HEK293T (cell line): Measurements from ENCODE around the gene MYLK.

Experiments used
- ARNT ChIP-seq: fragments of 450-650 bp; IDR thresholded peaks from 2 replicates; pipeline ENCODE4 v1.6.1; 2017; ENCODE audit warnings: mild to moderate bottlenecking
- BHLHE40 ChIP-seq: fragments of 450-650 bp; IDR thresholded peaks from 2 replicates; pipeline ENCODE4 v1.6.1; 2016; ENCODE audit warnings: mild to moderate bottlenecking, moderate library complexity, borderline replicate concordance
- ELF4 ChIP-seq: fragments of 450-650 bp; IDR thresholded peaks from 2 replicates; pipeline ENCODE4 v1.6.1; 2017; ENCODE audit warnings: antibody characterized with exemption
- FOXA1 ChIP-seq: fragments of 450-650 bp; IDR thresholded peaks from 2 replicates; pipeline ENCODE4 v1.6.1; 2016; ENCODE audit warnings: mild to moderate bottlenecking
- FOXK2 ChIP-seq: fragments of 450-650 bp; IDR thresholded peaks from 2 replicates; pipeline ENCODE4 v1.6.1; 2016; ENCODE audit warnings: mild to moderate bottlenecking
- FOXM1 ChIP-seq: fragments of 450-650 bp; IDR thresholded peaks from 2 replicates; pipeline ENCODE4 v1.6.1; 2017; ENCODE audit warnings: mild to moderate bottlenecking, borderline replicate concordance
- HDGF ChIP-seq: fragments of 450-650 bp; IDR thresholded peaks from 2 replicates; pipeline ENCODE4 v1.6.1; 2017; ENCODE audit warnings: antibody characterized with exemption, borderline replicate concordance
- L3MBTL2 ChIP-seq: fragments of 450-650 bp; conservative IDR thresholded peaks from 2 replicates; pipeline ENCODE4 v1.6.1; 2016; ENCODE audit warnings: mild to moderate bottlenecking
- SP1 ChIP-seq: fragments of 450-650 bp; IDR thresholded peaks from 2 replicates; pipeline ENCODE4 v1.6.1; 2017
- SUZ12 ChIP-seq: fragments of 450-650 bp; IDR thresholded peaks from 2 replicates; pipeline ENCODE4 v1.6.1; 2016; ENCODE audit warnings: mild to moderate bottlenecking
- TARDBP ChIP-seq: fragments of 450-650 bp; IDR thresholded peaks from 2 replicates; pipeline ENCODE4 v1.6.1; 2016
- TF ChIP-seq, protein P1 (sequence below): fragments of 450-650 bp; IDR thresholded peaks from 2 replicates; pipeline ENCODE4 v1.6.1; 2016

DNA sequence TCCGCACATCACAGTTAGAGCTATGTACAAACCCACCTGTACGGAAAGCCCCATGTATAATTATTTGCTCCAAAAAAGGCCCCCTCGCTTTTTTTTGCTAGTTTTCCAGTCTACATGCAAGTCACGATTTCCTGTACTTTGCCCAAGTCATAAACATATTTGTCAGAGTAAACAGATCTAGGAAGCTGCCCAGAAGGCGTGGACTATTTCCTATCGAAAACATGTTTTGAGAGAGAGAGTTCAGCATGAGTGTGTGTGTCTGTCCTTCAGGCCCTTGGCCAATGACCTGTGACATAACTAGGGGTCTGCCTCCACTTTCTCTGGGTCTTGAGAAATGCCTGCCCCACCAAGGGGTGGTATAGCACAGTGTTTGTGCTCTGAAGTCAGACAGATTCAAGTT is 226.6 kb downstream of the MYLK start:
- TF ChIP-seq HDGF (no peak), SUZ12 (no peak), SP1 (no peak), FOXM1 (no peak), ARNT (no peak), BHLHE40 (no peak), L3MBTL2 (no peak), FOXK2 (no peak), TARDBP (no peak), FOXA1 (no peak), ELF4 (no peak)
- TF ChIP-seq, protein P1, sequence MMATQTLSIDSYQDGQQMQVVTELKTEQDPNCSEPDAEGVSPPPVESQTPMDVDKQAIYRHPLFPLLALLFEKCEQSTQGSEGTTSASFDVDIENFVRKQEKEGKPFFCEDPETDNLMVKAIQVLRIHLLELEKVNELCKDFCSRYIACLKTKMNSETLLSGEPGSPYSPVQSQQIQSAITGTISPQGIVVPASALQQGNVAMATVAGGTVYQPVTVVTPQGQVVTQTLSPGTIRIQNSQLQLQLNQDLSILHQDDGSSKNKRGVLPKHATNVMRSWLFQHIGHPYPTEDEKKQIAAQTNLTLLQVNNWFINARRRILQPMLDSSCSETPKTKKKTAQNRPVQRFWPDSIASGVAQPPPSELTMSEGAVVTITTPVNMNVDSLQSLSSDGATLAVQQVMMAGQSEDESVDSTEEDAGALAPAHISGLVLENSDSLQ: no peak
